ENCODE results near the gene SF3B4. TPM values are rescaled to one million over a fixed set of nuclear protein-coding genes. Genes with fewer than 3 reads are reported as not detected.
A peak's percentile ranks its signal among the peaks of the same experiment; 100 is the strongest.

The SF3B4 gene
- total and polyA plus RNA-seq, 2 of the 13 experiments (the other 11 are each of a cell fraction or from before 2014, with no cell fraction given), result 13.8 to 14.8 TPM

DNA sequence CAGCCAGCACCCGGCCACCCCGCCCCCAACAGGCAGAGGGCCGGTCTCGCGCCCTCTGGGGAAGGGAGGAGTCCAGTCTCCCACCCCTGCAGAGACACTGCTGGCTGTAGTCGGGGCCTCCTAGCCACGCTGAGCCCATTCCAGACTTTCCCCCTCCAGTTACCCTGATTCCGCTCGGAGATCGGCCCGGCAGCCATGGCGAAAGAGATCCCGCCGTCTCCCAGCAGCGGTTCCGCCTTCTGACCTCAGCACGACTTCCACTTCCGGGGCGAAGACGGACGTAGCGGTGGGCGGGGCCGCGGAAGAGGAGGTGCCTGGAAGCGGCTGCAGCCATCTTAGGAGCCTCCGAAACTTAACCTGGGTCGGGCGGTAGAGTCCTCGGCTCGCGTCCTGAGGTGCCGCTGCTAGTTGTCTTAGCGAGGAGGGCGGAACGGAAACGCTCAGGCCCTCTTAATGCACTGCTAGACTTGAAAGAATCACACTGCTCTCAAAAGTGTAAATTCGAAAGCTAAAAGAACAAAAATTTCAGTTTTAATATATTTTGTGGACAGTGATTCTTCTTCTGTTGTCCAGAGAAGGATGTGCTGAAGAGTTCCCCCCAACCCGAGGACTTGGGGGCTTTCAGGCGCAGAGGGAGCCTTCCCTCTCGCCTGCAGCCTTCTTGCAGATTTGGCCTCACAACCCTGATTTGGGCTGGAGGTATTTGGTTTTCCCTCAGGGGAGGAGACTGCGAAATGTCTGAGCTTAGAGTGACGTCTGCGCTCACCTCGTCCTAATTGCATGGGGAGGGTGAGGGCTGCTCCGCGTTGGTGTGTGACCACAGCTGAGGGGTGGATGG lies at the start of gene SF3B4 (continued):
- TF ChIP-seq BHLHE40 (IDR thresholded peaks at IDR 0.05; ENCODE audit: low read length) (no peak), TERF1 (CRISPR knock-in tag; IDR thresholded peaks at IDR 0.05) (no peak), GTF3A (CRISPR knock-in tag; conservative IDR thresholded peaks at IDR 0.05) (no peak), ATF1 (CRISPR knock-in tag; IDR thresholded peaks at IDR 0.05) (peak; percentile 92), ZNF503 (CRISPR knock-in tag; IDR thresholded peaks at IDR 0.05) (peak; percentile 12; the same call in 1 of the 2 replicates), ZNF563 (CRISPR knock-in tag; IDR thresholded peaks at IDR 0.05) (0 out of 2 replicates have a peak, but pooled peaks have one; percentile 7), MIXL1 (CRISPR knock-in tag; IDR thresholded peaks at IDR 0.05) (peak; percentile 9; the same call in 1 of the 2 replicates), ZNF383 (CRISPR knock-in tag; IDR thresholded peaks at IDR 0.05; ENCODE audit: borderline replicate concordance) (0 out of 2 replicates have a peak, but pooled peaks have one; percentile 21), ZNF547 (CRISPR knock-in tag; IDR thresholded peaks at IDR 0.05) (peak; percentile 77), ZNF879 (CRISPR knock-in tag; IDR thresholded peaks at IDR 0.05) (no peak), PHF5A (CRISPR knock-in tag; IDR thresholded peaks at IDR 0.05; ENCODE audit: low read depth, unreplicated experiment) (peak; percentile 63), FOXO1 (CRISPR knock-in tag; IDR thresholded peaks at IDR 0.05) (peak; percentile 36; the same call in 1 of the 2 replicates), NONO (IDR thresholded peaks at IDR 0.05) (no peak), NONO (CRISPR knock-in tag; conservative IDR thresholded peaks at IDR 0.05) (peak; percentile 85), ZNF781 (CRISPR knock-in tag; IDR thresholded peaks at IDR 0.05; ENCODE audit: borderline replicate concordance, not compliant biosample characterization) (no peak), ERF (CRISPR knock-in tag; IDR thresholded peaks at IDR 0.05) (peak; percentile 84), ZNF598 (CRISPR knock-in tag; IDR thresholded peaks at IDR 0.05; ENCODE audit: borderline replicate concordance) (peak; percentile 86; the same call in 1 of the 2 replicates), SAP130 (CRISPR knock-in tag; IDR thresholded peaks at IDR 0.05; ENCODE audit: low read depth) (peak; percentile 90), ZNF331 (CRISPR knock-in tag; IDR thresholded peaks at IDR 0.05) (peak; percentile 49; the same call in 1 of the 2 replicates)
- TF ChIP-seq, protein P1, sequence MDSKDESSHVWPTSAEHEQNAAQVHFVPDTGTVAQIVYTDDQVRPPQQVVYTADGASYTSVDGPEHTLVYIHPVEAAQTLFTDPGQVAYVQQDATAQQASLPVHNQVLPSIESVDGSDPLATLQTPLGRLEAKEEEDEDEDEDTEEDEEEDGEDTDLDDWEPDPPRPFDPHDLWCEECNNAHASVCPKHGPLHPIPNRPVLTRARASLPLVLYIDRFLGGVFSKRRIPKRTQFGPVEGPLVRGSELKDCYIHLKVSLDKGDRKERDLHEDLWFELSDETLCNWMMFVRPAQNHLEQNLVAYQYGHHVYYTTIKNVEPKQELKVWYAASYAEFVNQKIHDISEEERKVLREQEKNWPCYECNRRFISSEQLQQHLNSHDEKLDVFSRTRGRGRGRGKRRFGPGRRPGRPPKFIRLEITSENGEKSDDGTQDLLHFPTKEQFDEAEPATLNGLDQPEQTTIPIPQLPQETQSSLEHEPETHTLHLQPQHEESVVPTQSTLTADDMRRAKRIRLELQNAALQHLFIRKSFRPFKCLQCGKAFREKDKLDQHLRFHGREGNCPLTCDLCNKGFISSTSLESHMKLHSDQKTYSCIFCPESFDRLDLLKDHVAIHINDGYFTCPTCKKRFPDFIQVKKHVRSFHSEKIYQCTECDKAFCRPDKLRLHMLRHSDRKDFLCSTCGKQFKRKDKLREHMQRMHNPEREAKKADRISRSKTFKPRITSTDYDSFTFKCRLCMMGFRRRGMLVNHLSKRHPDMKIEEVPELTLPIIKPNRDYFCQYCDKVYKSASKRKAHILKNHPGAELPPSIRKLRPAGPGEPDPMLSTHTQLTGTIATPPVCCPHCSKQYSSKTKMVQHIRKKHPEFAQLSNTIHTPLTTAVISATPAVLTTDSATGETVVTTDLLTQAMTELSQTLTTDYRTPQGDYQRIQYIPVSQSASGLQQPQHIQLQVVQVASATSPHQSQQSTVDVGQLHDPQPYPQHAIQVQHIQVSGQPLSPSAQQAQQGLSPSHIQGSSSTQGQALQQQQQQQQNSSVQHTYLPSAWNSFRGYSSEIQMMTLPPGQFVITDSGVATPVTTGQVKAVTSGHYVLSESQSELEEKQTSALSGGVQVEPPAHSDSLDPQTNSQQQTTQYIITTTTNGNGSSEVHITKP (CRISPR knock-in tag; IDR thresholded peaks at IDR 0.05; ENCODE audit: low read depth), result 0 out of 2 replicates have a peak, but pooled peaks have one; percentile 19
- TF ChIP-seq, protein P2, sequence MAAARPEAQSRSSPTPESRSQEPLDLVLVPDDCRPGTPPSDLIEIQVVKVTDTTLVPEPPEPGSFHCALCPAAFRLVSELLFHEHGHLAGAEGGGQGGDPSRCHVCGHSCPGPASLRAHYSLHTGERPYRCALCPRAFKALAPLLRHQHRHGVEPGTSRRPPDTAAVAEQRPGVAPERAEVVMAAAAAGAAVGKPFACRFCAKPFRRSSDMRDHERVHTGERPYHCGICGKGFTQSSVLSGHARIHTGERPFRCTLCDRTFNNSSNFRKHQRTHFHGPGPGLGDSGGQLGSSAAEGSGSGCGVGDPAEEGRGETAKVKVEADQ (CRISPR knock-in tag; IDR thresholded peaks at IDR 0.05; ENCODE audit: borderline replicate concordance), result peak; percentile 64

Data from HepG2 (cell line).